Activated CD8-positive, alpha-beta memory T cell treated with anti-CD3 and anti-CD28 coated beads, Interleukin-2, amount 50 U/mL, for 4 hours (primary cell): Measurements from ENCODE around the gene TADA1.
"Not testable (repeated sequence)": the region's sequence is repeated elsewhere in the genome, so short reads cannot be mapped to it uniquely, and the experiment has no call there.

ENCODE experiments used
- DNase-seq: peaks from one replicate; pipeline ENCODE4 v3.0.0-alpha.2; 2020

TADA1 gene

GRCh38 chr1:166840309-166841274, 35.5 kb downstream of the TADA1 start:
- no peak for DNase-seq

- DNase-seq, result peak; percentile 63
Measured at GRCh38 chr1:166839600-166840308, 36.3 kb downstream of the TADA1 start.

GRCh38 chr1:166838766-166839599, 37.1 kb downstream of the TADA1 start, which contains the start of gene POGK:
POGK (plus strand) TSS chr1:166839475; CDS start chr1:166840957, 1,482 bp downstream.
- peak; percentile 84 for DNase-seq

GRCh38 chr1:166836733-166837132, 39.3 kb downstream of the TADA1 start:
- no peak for DNase-seq

- DNase-seq, result not testable (repeated sequence)
Measured at GRCh38 chr1:166829762-166830161, 46.3 kb downstream of the TADA1 start.

GRCh38 chr1:166827426-166827825, 48.6 kb downstream of the TADA1 start:
- DNase-seq, result no peak

GRCh38 chr1:166822385-166822784, 53.7 kb downstream of the TADA1 start:
- no peak for DNase-seq

- no peak for DNase-seq
Measured at GRCh38 chr1:166819974-166820373, 56.1 kb downstream of the TADA1 start.

- DNase-seq, result no peak
Measured at GRCh38 chr1:166814611-166815010, 61.5 kb downstream of the TADA1 start.

- DNase-seq, result no peak
Measured at GRCh38 chr1:166813508-166814223, 62.4 kb downstream of the TADA1 start.

- DNase-seq, result no peak
Measured at GRCh38 chr1:166811691-166812090, 64.4 kb downstream of the TADA1 start.

GRCh38 chr1:166808952-166809351, 67.1 kb downstream of the TADA1 start:
- no peak for DNase-seq
